WTC11 (cell line): ENCODE data around the gene PTPRT. TPM values are rescaled to one million over a fixed set of nuclear protein-coding genes. Genes with fewer than 3 reads are reported as not detected.

Experiments
- ATAC-seq: fragments of 200-7000 bp; cut with Tn5 transposase; 2 replicates; pipeline ENCODE4 v1.10.0; 2021; ENCODE audit warnings: mild to moderate bottlenecking, moderate library complexity
- CTCF ChIA-PET: fragments of 300-600 bp; sonication (Branson Sonifier 250); formaldehyde crosslinking; loops from one replicate; lab custom pipeline; 2021; ENCODE audit warnings: antibody characterized with exemption; lab: Charles Lee
- POLR2A ChIA-PET: fragments of 350-600 bp; sonication (Branson Sonifier 250); formaldehyde crosslinking; loops from one replicate; lab custom pipeline; 2021; ENCODE audit warnings: antibody characterized with exemption; lab: Charles Lee
- DNase-seq: peaks from one replicate; pipeline ENCODE4 v3.0.0; 2021; ENCODE audit warnings: low spot score
- H3K27ac Mint-ChIP-seq: 2 replicates; pipeline ENCODE4 v1.8.0; 2021; ENCODE audit warnings: mixed read lengths
- H3K27me3 Mint-ChIP-seq: 2 replicates; pipeline ENCODE4 v1.8.0; 2021; ENCODE audit warnings: low read depth, mild to moderate bottlenecking, moderate library complexity, mixed read lengths
- H3K36me3 Mint-ChIP-seq: 2 replicates; pipeline ENCODE4 v1.8.0; 2021; ENCODE audit warnings: mixed read lengths
- H3K4me1 Mint-ChIP-seq: 2 replicates; pipeline ENCODE4 v1.8.0; 2022; ENCODE audit warnings: mixed read lengths
- H3K4me3 Mint-ChIP-seq: 2 replicates; pipeline ENCODE4 v1.8.0; 2021; ENCODE audit warnings: mild to moderate bottlenecking, moderate library complexity, mixed read lengths
- H3K9me3 Mint-ChIP-seq: 2 replicates; pipeline ENCODE4 v1.8.0; 2021; ENCODE audit warnings: mixed read lengths
- FOXP1 ChIP-seq: sonication (generic); formaldehyde crosslinking; IDR thresholded peaks from 2 replicates; pipeline ENCODE4 v1.8.0; 2022; ENCODE audit warnings: missing genetic modification reagents, mild to moderate bottlenecking, moderate library complexity, borderline replicate concordance
- GTF2I ChIP-seq: fragments of 250-450 bp; sonication (Bioruptor Pico); conservative IDR thresholded peaks from 2 replicates; pipeline ENCODE4 v1.4.0; 2021; ENCODE audit warnings: mild to moderate bottlenecking
- IRF2 ChIP-seq: sonication (generic); formaldehyde crosslinking; IDR thresholded peaks from 2 replicates; pipeline ENCODE4 v1.8.0; 2022; ENCODE audit warnings: low read depth, missing genetic modification reagents, borderline replicate concordance
- ZNF396 ChIP-seq: fragments of 250-450 bp; sonication (Bioruptor Pico); IDR thresholded peaks from 2 replicates; pipeline ENCODE4 v1.8.0; 2021; ENCODE audit warnings: mild to moderate bottlenecking, moderate library complexity, borderline replicate concordance
- total RNA-seq: library from RNA; stranded (reverse); gene quantifications from 3 replicates; pipeline ENCODE4 v1.2.3, GENCODE V29; 2021
- TF ChIP-seq, protein P1 (sequence below): sonication (generic); formaldehyde crosslinking; IDR thresholded peaks from 2 replicates; pipeline ENCODE4 v1.8.1; 2022; ENCODE audit warnings: mild to moderate bottlenecking, missing genetic modification reagents, moderate library complexity, borderline replicate concordance
- TF ChIP-seq, protein P2 (sequence below): fragments of 250-450 bp; sonication (Bioruptor Pico); IDR thresholded peaks from 2 replicates; pipeline ENCODE4 v1.9.0; 2021; ENCODE audit warnings: moderate library complexity, mild to moderate bottlenecking, inconsistent platforms, borderline replicate concordance
- TF ChIP-seq, protein P3 (sequence below): sonication (generic); formaldehyde crosslinking; IDR thresholded peaks from 2 replicates; pipeline ENCODE4 v1.8.1; 2022; ENCODE audit warnings: low read depth, missing genetic modification reagents, borderline replicate concordance
- TF ChIP-seq, protein P4 (sequence below): sonication (generic); formaldehyde crosslinking; IDR thresholded peaks from 2 replicates; pipeline ENCODE4 v1.8.1; 2022; ENCODE audit warnings: missing genetic modification reagents, borderline replicate concordance
- TF ChIP-seq, protein P5 (sequence below): sonication (generic); formaldehyde crosslinking; IDR thresholded peaks from 2 replicates; pipeline ENCODE4 v1.8.0; 2022; ENCODE audit warnings: mild to moderate bottlenecking, missing genetic modification reagents
- TF ChIP-seq, protein P6 (sequence below): sonication (generic); formaldehyde crosslinking; IDR thresholded peaks from 2 replicates; pipeline ENCODE4 v1.8.0; 2023; ENCODE audit warnings: mild to moderate bottlenecking, missing genetic modification reagents
- TF ChIP-seq, protein P7 (sequence below): fragments of 250-450 bp; sonication (Bioruptor Pico); IDR thresholded peaks from 2 replicates; pipeline ENCODE4 v1.8.0; 2021; ENCODE audit warnings: mild to moderate bottlenecking
- TF ChIP-seq, protein P8 (sequence below): sonication (generic); formaldehyde crosslinking; IDR thresholded peaks from 2 replicates; pipeline ENCODE4 v1.8.1; 2023; ENCODE audit warnings: mild to moderate bottlenecking, missing genetic modification reagents, moderate library complexity

The PTPRT gene
- total RNA-seq, 1 experiment from 2014 or later, result 1.1 TPM

DNA sequence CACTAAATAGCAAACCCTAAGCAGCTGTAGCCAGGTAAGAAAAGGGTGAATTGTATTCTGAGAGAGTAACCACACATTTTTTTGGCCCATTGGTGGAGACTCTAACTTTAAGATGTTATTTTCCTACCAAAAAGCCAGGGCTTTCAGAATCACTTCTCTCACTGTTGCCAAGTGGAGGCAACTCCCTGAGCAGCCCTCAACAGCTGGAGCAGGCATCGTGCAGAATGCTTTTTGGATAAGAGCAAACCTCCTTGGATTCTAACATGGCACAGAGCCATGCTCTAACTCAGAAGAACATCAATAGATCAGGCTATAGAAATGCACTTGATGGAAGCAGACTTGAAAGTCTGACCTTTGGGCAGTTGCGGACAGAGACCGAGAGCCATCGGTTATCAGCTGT lies 849.3 kb downstream of the PTPRT start:
- no peak overlapping the region for H3K27ac Mint-ChIP-seq
- H3K27me3 Mint-ChIP-seq, result no peaks in the 10 kb centered on the region; the same call in 1 of the 2 replicates
- H3K9me3 Mint-ChIP-seq, result peaks cover 5% of the 10 kb centered on the region
- no peak for ATAC-seq
- DNase-seq, result no peak
- CTCF ChIA-PET, result no interaction called here
- POLR2A ChIA-PET, result no interaction called here
- no peaks in the 10 kb centered on the region for H3K36me3 Mint-ChIP-seq
- H3K4me1 Mint-ChIP-seq, result peaks cover 8% of the 10 kb centered on the region
- TF ChIP-seq, protein P1, sequence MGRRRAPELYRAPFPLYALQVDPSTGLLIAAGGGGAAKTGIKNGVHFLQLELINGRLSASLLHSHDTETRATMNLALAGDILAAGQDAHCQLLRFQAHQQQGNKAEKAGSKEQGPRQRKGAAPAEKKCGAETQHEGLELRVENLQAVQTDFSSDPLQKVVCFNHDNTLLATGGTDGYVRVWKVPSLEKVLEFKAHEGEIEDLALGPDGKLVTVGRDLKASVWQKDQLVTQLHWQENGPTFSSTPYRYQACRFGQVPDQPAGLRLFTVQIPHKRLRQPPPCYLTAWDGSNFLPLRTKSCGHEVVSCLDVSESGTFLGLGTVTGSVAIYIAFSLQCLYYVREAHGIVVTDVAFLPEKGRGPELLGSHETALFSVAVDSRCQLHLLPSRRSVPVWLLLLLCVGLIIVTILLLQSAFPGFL (CRISPR knock-in tag), result no peak
- TF ChIP-seq GTF2I (CRISPR knock-in tag) (no peak), ZNF396 (no peak), FOXP1 (CRISPR knock-in tag) (no peak), IRF2 (no peak)
- TF ChIP-seq, protein P2, sequence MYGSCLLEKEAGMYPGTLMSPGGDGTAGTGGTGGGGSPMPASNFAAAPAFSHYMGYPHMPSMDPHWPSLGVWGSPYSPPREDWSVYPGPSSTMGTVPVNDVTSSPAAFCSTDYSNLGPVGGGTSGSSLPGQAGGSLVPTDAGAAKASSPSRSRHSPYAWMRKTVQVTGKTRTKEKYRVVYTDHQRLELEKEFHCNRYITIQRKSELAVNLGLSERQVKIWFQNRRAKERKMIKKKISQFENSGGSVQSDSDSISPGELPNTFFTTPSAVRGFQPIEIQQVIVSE (CRISPR knock-in tag), result no peak
- TF ChIP-seq, protein P3, sequence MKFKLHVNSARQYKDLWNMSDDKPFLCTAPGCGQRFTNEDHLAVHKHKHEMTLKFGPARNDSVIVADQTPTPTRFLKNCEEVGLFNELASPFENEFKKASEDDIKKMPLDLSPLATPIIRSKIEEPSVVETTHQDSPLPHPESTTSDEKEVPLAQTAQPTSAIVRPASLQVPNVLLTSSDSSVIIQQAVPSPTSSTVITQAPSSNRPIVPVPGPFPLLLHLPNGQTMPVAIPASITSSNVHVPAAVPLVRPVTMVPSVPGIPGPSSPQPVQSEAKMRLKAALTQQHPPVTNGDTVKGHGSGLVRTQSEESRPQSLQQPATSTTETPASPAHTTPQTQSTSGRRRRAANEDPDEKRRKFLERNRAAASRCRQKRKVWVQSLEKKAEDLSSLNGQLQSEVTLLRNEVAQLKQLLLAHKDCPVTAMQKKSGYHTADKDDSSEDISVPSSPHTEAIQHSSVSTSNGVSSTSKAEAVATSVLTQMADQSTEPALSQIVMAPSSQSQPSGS (CRISPR knock-in tag), result no peak
- TF ChIP-seq, protein P4, sequence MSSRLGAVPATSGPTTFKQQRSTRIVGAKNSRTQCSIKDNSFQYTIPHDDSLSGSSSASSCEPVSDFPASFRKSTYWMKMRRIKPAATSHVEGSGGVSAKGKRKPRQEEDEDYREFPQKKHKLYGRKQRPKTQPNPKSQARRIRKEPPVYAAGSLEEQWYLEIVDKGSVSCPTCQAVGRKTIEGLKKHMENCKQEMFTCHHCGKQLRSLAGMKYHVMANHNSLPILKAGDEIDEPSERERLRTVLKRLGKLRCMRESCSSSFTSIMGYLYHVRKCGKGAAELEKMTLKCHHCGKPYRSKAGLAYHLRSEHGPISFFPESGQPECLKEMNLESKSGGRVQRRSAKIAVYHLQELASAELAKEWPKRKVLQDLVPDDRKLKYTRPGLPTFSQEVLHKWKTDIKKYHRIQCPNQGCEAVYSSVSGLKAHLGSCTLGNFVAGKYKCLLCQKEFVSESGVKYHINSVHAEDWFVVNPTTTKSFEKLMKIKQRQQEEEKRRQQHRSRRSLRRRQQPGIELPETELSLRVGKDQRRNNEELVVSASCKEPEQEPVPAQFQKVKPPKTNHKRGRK, result no peak
- TF ChIP-seq, protein P5, sequence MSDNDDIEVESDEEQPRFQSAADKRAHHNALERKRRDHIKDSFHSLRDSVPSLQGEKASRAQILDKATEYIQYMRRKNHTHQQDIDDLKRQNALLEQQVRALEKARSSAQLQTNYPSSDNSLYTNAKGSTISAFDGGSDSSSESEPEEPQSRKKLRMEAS (CRISPR knock-in tag), result no peak
- TF ChIP-seq, protein P6, sequence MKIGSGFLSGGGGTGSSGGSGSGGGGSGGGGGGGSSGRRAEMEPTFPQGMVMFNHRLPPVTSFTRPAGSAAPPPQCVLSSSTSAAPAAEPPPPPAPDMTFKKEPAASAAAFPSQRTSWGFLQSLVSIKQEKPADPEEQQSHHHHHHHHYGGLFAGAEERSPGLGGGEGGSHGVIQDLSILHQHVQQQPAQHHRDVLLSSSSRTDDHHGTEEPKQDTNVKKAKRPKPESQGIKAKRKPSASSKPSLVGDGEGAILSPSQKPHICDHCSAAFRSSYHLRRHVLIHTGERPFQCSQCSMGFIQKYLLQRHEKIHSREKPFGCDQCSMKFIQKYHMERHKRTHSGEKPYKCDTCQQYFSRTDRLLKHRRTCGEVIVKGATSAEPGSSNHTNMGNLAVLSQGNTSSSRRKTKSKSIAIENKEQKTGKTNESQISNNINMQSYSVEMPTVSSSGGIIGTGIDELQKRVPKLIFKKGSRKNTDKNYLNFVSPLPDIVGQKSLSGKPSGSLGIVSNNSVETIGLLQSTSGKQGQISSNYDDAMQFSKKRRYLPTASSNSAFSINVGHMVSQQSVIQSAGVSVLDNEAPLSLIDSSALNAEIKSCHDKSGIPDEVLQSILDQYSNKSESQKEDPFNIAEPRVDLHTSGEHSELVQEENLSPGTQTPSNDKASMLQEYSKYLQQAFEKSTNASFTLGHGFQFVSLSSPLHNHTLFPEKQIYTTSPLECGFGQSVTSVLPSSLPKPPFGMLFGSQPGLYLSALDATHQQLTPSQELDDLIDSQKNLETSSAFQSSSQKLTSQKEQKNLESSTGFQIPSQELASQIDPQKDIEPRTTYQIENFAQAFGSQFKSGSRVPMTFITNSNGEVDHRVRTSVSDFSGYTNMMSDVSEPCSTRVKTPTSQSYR (CRISPR knock-in tag), result no peak
- TF ChIP-seq, protein P7, sequence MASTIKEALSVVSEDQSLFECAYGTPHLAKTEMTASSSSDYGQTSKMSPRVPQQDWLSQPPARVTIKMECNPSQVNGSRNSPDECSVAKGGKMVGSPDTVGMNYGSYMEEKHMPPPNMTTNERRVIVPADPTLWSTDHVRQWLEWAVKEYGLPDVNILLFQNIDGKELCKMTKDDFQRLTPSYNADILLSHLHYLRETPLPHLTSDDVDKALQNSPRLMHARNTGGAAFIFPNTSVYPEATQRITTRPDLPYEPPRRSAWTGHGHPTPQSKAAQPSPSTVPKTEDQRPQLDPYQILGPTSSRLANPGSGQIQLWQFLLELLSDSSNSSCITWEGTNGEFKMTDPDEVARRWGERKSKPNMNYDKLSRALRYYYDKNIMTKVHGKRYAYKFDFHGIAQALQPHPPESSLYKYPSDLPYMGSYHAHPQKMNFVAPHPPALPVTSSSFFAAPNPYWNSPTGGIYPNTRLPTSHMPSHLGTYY (CRISPR knock-in tag), result no peak
- TF ChIP-seq, protein P8, sequence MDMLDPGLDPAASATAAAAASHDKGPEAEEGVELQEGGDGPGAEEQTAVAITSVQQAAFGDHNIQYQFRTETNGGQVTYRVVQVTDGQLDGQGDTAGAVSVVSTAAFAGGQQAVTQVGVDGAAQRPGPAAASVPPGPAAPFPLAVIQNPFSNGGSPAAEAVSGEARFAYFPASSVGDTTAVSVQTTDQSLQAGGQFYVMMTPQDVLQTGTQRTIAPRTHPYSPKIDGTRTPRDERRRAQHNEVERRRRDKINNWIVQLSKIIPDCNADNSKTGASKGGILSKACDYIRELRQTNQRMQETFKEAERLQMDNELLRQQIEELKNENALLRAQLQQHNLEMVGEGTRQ (CRISPR knock-in tag), result no peak
- TF ChIP-seq, all 79 proteins: peak for 0
- no peak overlapping the region for H3K4me3 Mint-ChIP-seq
